SK-N-SH (cell line): ENCODE results near the gene TRIM40. TPM values are rescaled to one million over a fixed set of nuclear protein-coding genes. Genes with fewer than 3 reads are reported as not detected.
"Not testable (repeated sequence)": the region's sequence is repeated elsewhere in the genome, so short reads cannot be mapped to it uniquely, and the experiment has no call there.

Source experiments
- CTCF ChIA-PET: fragments of 300-600, 350-600 bp; formaldehyde crosslinking; extraction: SDS; loops from one replicate; lab custom pipeline; 2021; lab: Yijun Ruan, JAX
- POLR2A ChIA-PET: fragments of 350-600 bp; sonication (Branson Sonifier 250); formaldehyde crosslinking; extraction: SDS; loops from one replicate; lab custom pipeline; 2020; ENCODE audit warnings: antibody characterized with exemption, inconsistent platforms; lab: Yijun Ruan, JAX
- DNase-seq: peaks from one replicate; pipeline ENCODE4 v3.0.0; 2012
- H2AFZ ChIP-seq: fragments of 200-600 bp; sonication (generic); 2 replicates; pipeline ENCODE4 v1.8.1; 2016; ENCODE audit warnings: antibody characterized with exemption, mild to moderate bottlenecking, low read depth
- H3F3A ChIP-seq: fragments of 200-600 bp; sonication (generic); replicated peaks from 2 replicates; pipeline ENCODE3; 2016; ENCODE audit warnings: antibody characterized with exemption, mild to moderate bottlenecking; ENCODE audit not compliant: insufficient read depth
- H3K27ac ChIP-seq, 2 experiments: fragments of 200-500 bp in 1 of 2; fragments of 200-600 bp in 1 of 2; sonication (Bioruptor generic) in 1 of 2; sonication (generic), shearing (Covaris generic) in 1 of 2; 2 replicates each; pipeline versions ENCODE4 v1.5.1 to v1.6.1; 2014 to 2016; ENCODE audit warnings: low read depth in 2 of 2, inconsistent platforms in 1 of 2, low read length in 1 of 2, mild to moderate bottlenecking in 1 of 2, mixed read lengths in 1 of 2
- H3K27me3 ChIP-seq: fragments of 200-600 bp; sonication (generic), shearing (Covaris generic); 2 replicates; pipeline ENCODE4 v1.6.1; 2016; ENCODE audit warnings: mixed run types; ENCODE audit not compliant: insufficient read depth
- H3K36me3 ChIP-seq, 2 experiments: fragments of 200-500 bp in 1 of 2; fragments of 200-600 bp in 1 of 2; sonication (Bioruptor generic) in 1 of 2; sonication (generic) in 1 of 2; replicated peaks in 1 of 2; 2 replicates each; pipeline versions ENCODE3 to v1.5.1; 2014 to 2016; ENCODE audit warnings: low read length in 1 of 2, mild to moderate bottlenecking in 1 of 2; ENCODE audit not compliant: insufficient read depth in 2 of 2, control insufficient read depth in 1 of 2
- H3K4me1 ChIP-seq, 2 experiments: fragments of 200-500 bp in 1 of 2; fragments of 200-600 bp in 1 of 2; sonication (Bioruptor generic) in 1 of 2; sonication (generic), shearing (Covaris generic) in 1 of 2; 2 replicates each; pipeline versions ENCODE4 v1.5.1 to v1.6.1; 2014 to 2016; ENCODE audit warnings: low read depth in 1 of 2, low read length in 1 of 2, mixed run types in 1 of 2; ENCODE audit not compliant: insufficient read depth in 2 of 2, control insufficient read depth in 1 of 2
- H3K4me2 ChIP-seq: fragments of 200-600 bp; sonication (generic), shearing (Covaris generic); 2 replicates; pipeline ENCODE4 v1.6.1; 2017; ENCODE audit warnings: mixed run types
- H3K4me3 ChIP-seq, 2 experiments: fragments of 200-500 bp in 1 of 2; fragments of 200-600 bp in 1 of 2; sonication (Bioruptor generic) in 1 of 2; sonication (generic), shearing (Covaris generic) in 1 of 2; 2 replicates each; pipeline versions ENCODE4 v1.5.1 to v1.8.1; 2014 to 2016; ENCODE audit warnings: low read depth in 2 of 2, inconsistent platforms in 1 of 2, low read length in 1 of 2, mild to moderate bottlenecking in 1 of 2, mixed read lengths in 1 of 2, moderate library complexity in 1 of 2
- H3K79me2 ChIP-seq: fragments of 200-600 bp; sonication (generic); 2 replicates; pipeline ENCODE4 v1.8.1; 2017; ENCODE audit warnings: mild to moderate bottlenecking; ENCODE audit not compliant: insufficient read depth
- H3K9ac ChIP-seq: fragments of 200-600 bp; sonication (generic); 2 replicates; pipeline ENCODE4 v1.6.1; 2017; ENCODE audit warnings: mixed run types
- H3K9me2 ChIP-seq: fragments of 200-600 bp; sonication (generic); 2 replicates; pipeline ENCODE4 v1.6.1; 2017; ENCODE audit warnings: mixed run types
- H3K9me3 ChIP-seq: fragments of 200-600 bp; sonication (generic); 2 replicates; pipeline ENCODE4 v1.6.1; 2017; ENCODE audit warnings: mixed run types, mild to moderate bottlenecking, moderate library complexity
- H4K20me1 ChIP-seq: fragments of 200-600 bp; sonication (generic); 2 replicates; pipeline ENCODE4 v1.6.1; 2017; ENCODE audit warnings: mild to moderate bottlenecking, mixed run types; ENCODE audit not compliant: insufficient read depth
- CTCF ChIP-seq: fragments of 200-600 bp; sonication (generic); IDR thresholded peaks from 2 replicates; pipeline ENCODE4 v1.6.1; 2017; ENCODE audit warnings: antibody characterized with exemption, mild to moderate bottlenecking, moderate library complexity
- FOSL2 ChIP-seq: IDR thresholded peaks from 2 replicates; pipeline ENCODE4 v1.4.0; 2012; ENCODE audit warnings: low read depth, mild to moderate bottlenecking, moderate library complexity, borderline replicate concordance
- FOXJ3 ChIP-seq: sonication (generic); formaldehyde crosslinking; IDR thresholded peaks from 2 replicates; pipeline ENCODE4 v1.5.1; 2020; ENCODE audit warnings: mild to moderate bottlenecking, missing genetic modification reagents
- FOXM1 ChIP-seq: IDR thresholded peaks from 2 replicates; pipeline ENCODE4 v1.4.0; 2012; ENCODE audit warnings: low read depth, mild to moderate bottlenecking
- IRF3 ChIP-seq: fragments of 150-350 bp; IDR thresholded peaks from 2 replicates; pipeline ENCODE4 v1.6.1; 2016; ENCODE audit warnings: mild to moderate bottlenecking, low read depth, low read length
- MEF2A ChIP-seq: IDR thresholded peaks from 2 replicates; pipeline ENCODE4 v1.4.0; 2012; ENCODE audit warnings: low read depth, borderline replicate concordance
- NFIC ChIP-seq: IDR thresholded peaks from 2 replicates; pipeline ENCODE4 v1.4.0; 2012; ENCODE audit warnings: borderline replicate concordance
- NRF1 ChIP-seq: IDR thresholded peaks from 2 replicates; pipeline ENCODE4 v1.6.1; 2012; ENCODE audit warnings: low read depth, mild to moderate bottlenecking, low read length
- PBX3 ChIP-seq: IDR thresholded peaks from 2 replicates; pipeline ENCODE4; 2012
- RCOR1 ChIP-seq: fragments of 150-350 bp; IDR thresholded peaks from 2 replicates; pipeline ENCODE4 v1.6.1; 2017; ENCODE audit warnings: antibody characterized with exemption, low read length
- SMC3 ChIP-seq: IDR thresholded peaks from 2 replicates; pipeline ENCODE4 v1.6.1; 2012; ENCODE audit warnings: low read depth, low read length, improper control_type of control experiment
- TEAD4 ChIP-seq: IDR thresholded peaks from 2 replicates; pipeline ENCODE4 v1.4.0; 2012; ENCODE audit warnings: mild to moderate bottlenecking, borderline replicate concordance; ENCODE audit not compliant: insufficient read depth
- USF1 ChIP-seq: IDR thresholded peaks from 2 replicates; pipeline ENCODE4 v1.4.0; 2012; ENCODE audit warnings: low read depth, borderline replicate concordance
- YY1 ChIP-seq: IDR thresholded peaks from 2 replicates; pipeline ENCODE4 v1.4.0; 2012; ENCODE audit warnings: low read depth, mild to moderate bottlenecking
- WGBS: methylation state at CpG from one replicate; pipeline ENCODE4 v1.1.6; 2017; ENCODE audit warnings: low lambda C conversion rate; 5-methylcytosine and 5-hydroxymethylcytosine counted together
- polyA plus RNA-seq, 3 experiments: library from polyadenylated mRNA; depleted of rRNA; stranded (reverse); fragments of >200 nt; gene quantifications; 2 replicates each; pipeline ENCODE4 v1.2.3, GENCODE V29; 2012

The TRIM40 gene
- polyA plus RNA-seq, 1 of the 3 experiments (the other 2 are of a cell fraction) = not detected

GRCh38 chr6:30136570-30137286 is 788 bp downstream of the TRIM40 start:
- no peak for TF ChIP-seq YY1
- TF ChIP-seq FOXJ3 (CRISPR knock-in tag) = no peak
- no peak for TF ChIP-seq FOXM1
- no peak for TF ChIP-seq PBX3
- TF ChIP-seq CTCF = no peak
- no peak for TF ChIP-seq MEF2A
- no peak for TF ChIP-seq RCOR1
- TF ChIP-seq TEAD4 = no peak
- TF ChIP-seq SMC3 = no peak
- no peak for TF ChIP-seq FOSL2
- no peak for TF ChIP-seq USF1
- no peak for TF ChIP-seq IRF3
- no peak for TF ChIP-seq NFIC
- TF ChIP-seq NRF1 = no peak
- Histone ChIP-seq H3K4me2 (no peak overlapping the region), H3K9ac (no peak overlapping the region), H3K27ac (no peak overlapping the region), H3K9me2 (no peaks in the 10 kb centered on the region), H4K20me1 (no peaks in the 10 kb centered on the region), H2AFZ (no peak overlapping the region), H3F3A (no peaks in the 10 kb centered on the region), H3K36me3 (no peaks in the 10 kb centered on the region), H3K27me3 (peaks cover 52% of the 10 kb centered on the region), H3K4me3 (no peak overlapping the region), H3K9me3 (no peaks in the 10 kb centered on the region), H3K79me2 (no peaks in the 10 kb centered on the region), H3K4me1 (no peaks in the 10 kb centered on the region)
- CTCF ChIA-PET = interaction anchor here (1.1 to 1.8 kb wide), 2 partner anchors 33 to 43 kb away, joined by 3 to 8 read pairs; no protein-coding TSS in a partner anchor
- WGBS = 19% methylated on average over 8 of the region's 11 CpGs
- POLR2A ChIA-PET = no interaction called here
- DNase-seq = no peak

- H2AFZ ChIP-seq, H3K4me3 ChIP-seq, H3K27ac ChIP-seq, H3K9me2 ChIP-seq, H4K20me1 ChIP-seq, H3K36me3 ChIP-seq, H3K9ac ChIP-seq, H3K79me2 ChIP-seq, H3K9me3 ChIP-seq, H3K4me1 ChIP-seq, H3F3A ChIP-seq, H3K4me2 ChIP-seq, POLR2A ChIA-PET, DNase-seq: not testable (repeated sequence)
- CTCF ChIA-PET = interaction anchor here (9.3 kb wide), 1 partner anchor 9 kb away, joined by 91 read pairs; no protein-coding TSS in a partner anchor
- H3K27me3 ChIP-seq = peaks cover 35% of the 10 kb centered on the region
- WGBS = 10% methylated on average over 8 of the region's 8 CpGs
These were observed 4.3 kb downstream of the TRIM40 start for GRCh38 chr6:30140240-30140639.
